22Rv1 (cell line): ENCODE results near the gene PNLDC1.

ENCODE experiments used
- H3K27ac ChIP-seq: fragments of 450-650 bp; 2 replicates; pipeline ENCODE4 v1.5.1; 2017
- ZFX ChIP-seq: fragments of 450-650 bp; IDR thresholded peaks from 2 replicates; pipeline ENCODE4 v1.6.1; 2017; ENCODE audit warnings: antibody characterized with exemption, borderline replicate concordance
- TF ChIP-seq, protein P1 (sequence below): fragments of 450-650 bp; IDR thresholded peaks from 2 replicates; pipeline ENCODE4 v1.5.1; 2017; ENCODE audit warnings: mild to moderate bottlenecking

PNLDC1 gene, protein sequence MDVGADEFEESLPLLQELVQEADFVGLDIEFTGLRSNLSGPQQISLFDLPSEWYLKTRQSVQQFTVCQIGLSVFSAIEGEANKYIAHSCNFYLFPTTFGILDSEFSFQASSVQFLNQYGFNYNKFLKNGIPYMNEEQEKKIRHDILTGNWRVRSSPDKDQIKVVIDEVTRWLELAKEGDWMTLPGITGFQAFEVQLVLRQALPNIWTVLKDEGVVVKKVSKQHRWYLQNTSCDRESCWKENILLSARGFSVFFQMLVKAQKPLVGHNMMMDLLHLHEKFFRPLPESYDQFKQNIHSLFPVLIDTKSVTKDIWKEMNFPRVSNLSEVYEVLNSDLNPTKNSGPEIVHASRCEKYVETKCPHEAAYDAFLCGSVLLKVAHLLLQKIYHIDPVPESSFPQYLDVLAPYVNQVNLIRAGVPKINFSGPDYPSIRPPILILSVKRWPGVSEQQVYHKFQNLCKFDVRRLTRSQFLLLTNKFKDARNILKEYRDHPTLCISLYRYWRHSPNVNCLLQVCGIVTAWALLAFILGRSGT

DNA sequence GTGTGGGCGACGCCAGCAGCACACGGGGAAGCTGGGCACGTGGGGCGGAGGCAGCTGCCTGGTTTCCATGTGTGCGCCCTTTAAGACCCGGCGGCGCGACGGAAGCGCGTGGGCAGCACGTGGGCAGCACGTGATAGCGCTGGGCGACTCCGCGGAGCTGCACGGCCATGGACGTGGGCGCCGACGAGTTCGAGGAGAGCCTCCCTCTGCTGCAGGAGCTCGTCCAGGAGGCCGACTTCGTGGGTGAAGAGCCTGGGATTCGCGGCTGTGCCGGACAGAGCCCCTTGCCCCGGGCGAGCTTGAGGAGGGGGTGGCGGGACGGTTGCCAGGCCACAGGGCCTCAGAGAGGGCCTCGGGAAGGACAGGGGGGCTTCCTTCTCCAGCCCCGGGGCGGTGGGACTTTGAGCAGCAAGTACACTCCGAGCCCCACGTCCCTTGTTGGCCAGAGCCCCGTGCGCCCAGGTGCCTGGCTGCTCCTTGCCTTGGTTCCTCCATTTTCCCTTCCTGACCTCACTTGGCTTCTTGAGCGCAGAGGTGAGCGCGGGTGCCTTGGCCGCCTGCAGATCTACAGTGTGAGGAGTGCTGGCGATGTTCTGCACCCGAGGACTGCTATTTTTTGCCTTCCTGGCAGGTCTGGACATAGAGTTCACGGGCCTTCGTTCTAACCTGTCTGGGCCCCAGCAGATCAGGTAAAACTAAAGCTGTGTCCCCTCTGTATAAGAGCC is at the start of gene PNLDC1:
Gene PNLDC1 (plus strand): TSS at position 136 of the 725 bp plus-strand sequence. CDS start 32 bp downstream, at position 168.
- TF ChIP-seq ZFX: no peak
- TF ChIP-seq, protein P1, sequence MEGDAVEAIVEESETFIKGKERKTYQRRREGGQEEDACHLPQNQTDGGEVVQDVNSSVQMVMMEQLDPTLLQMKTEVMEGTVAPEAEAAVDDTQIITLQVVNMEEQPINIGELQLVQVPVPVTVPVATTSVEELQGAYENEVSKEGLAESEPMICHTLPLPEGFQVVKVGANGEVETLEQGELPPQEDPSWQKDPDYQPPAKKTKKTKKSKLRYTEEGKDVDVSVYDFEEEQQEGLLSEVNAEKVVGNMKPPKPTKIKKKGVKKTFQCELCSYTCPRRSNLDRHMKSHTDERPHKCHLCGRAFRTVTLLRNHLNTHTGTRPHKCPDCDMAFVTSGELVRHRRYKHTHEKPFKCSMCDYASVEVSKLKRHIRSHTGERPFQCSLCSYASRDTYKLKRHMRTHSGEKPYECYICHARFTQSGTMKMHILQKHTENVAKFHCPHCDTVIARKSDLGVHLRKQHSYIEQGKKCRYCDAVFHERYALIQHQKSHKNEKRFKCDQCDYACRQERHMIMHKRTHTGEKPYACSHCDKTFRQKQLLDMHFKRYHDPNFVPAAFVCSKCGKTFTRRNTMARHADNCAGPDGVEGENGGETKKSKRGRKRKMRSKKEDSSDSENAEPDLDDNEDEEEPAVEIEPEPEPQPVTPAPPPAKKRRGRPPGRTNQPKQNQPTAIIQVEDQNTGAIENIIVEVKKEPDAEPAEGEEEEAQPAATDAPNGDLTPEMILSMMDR: no peak
- no peak within 1 kb of the TSS for H3K27ac ChIP-seq

DNA sequence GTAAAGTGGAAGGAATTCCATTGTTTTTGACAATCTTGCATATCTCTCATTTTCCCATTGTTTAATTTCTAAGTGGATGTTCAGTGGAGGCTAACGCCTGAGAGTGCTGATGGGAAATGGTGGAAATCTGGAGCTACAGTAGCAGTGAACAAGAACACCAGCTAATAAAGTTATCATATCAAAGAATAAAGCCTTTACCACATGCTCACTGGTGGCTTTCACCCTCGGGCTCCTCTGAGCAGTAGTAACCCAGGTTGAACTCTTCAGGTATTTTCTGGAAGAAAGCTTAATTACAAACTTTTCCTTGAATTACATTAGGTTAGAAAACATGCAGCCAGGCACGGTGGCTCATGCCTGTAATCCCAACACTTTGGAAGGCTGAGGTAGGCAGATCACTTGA is 48.6 kb upstream of the PNLDC1 start:
- peak overlapping the region; percentile 55 for H3K27ac ChIP-seq
- TF ChIP-seq ZFX: no peak
- TF ChIP-seq, protein P1: no peak

DNA sequence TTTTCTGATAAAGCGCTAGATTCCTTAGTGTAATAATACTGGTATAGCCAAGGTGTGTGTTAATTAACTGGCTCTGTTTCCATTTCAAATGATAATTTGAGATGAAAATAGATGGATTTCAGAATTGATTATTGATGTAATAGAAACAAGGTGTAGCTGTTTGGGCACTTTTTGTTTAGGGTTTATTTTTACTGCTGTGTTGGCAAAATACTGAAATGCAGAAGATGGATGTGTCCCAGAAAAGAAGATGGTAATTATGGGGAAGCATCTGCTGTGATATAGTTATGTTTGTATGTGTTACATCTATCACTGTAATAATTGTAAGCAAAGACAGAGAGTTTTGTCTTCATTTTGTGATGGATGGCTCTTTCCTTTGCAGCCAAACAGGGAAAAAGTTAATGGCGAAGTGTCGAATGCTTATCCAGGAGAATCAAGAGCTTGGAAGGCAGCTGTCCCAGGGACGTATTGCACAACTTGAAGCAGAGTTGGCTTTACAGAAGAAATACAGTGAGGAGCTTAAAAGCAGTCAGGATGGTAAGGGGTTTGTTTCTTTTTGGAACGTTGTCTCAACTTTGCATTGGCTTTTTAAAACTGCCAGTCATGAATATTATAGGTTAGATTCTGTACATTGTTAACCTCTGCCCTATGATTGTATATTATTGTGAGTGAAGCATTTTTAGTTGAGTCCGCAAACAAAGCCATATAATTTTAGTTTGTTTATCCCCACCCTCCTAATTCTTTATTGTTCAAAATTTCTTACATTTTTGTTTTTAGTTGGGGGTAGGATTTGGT is 46.8 kb upstream of the PNLDC1 start:
- peak overlapping the region; percentile 55 for H3K27ac ChIP-seq
- no peak for TF ChIP-seq ZFX
- TF ChIP-seq, protein P1: no peak

GRCh38 chr6:159754401-159754800 is 45.7 kb upstream of the PNLDC1 start:
- TF ChIP-seq, protein P1: no peak
- no peak for TF ChIP-seq ZFX
- H3K27ac ChIP-seq: no peak overlapping the region; the same call in 1 of the 2 replicates

GRCh38 chr6:159754959-159755914 is 44.8 kb upstream of the PNLDC1 start:
- H3K27ac ChIP-seq: peak overlapping the region; percentile 14; the same call in 1 of the 2 replicates
- TF ChIP-seq, protein P1: no peak
- TF ChIP-seq ZFX: no peak

DNA sequence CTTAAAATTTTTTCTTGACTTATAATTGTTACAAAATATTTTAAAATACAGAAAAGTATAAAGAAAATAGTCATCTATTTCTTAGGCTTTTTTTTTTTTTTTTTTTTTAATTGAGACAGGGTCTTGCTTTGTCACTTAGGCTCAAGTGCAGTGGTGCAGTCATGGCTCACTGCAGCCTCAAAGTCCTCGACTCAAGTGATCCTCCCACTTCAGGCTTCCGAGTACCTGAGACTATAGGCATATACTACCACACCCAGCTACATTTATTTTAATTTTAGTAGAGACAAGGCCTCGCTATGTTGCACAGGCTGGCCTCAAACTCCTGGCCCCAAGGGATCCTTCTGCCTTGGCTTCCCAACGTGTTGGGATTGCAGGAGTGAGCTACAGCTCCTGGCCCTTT is 43.6 kb upstream of the PNLDC1 start:
- H3K27ac ChIP-seq: no peak overlapping the region; the same call in 1 of the 2 replicates
- TF ChIP-seq ZFX: no peak
- TF ChIP-seq, protein P1: no peak
